NCI-H524 treated with DMSO at 0.1 percent for 48 hours (cell line): ENCODE measurements around the gene FNDC3B.
A peak's percentile ranks its signal among the peaks of the same experiment; 100 is the strongest.
"Not testable (repeated sequence)": the region's sequence is repeated elsewhere in the genome, so short reads cannot be mapped to it uniquely, and the experiment has no call there.

Experiments used
- DNase-seq: peaks from one replicate; lab custom pipeline; 2025; lab: John Stamatoyannopoulos, UW

The FNDC3B gene

GRCh38 chr3:172039436-172040077, at the start of gene FNDC3B:
Gene FNDC3B (plus strand): TSS chr3:172039578. CDS start chr3:172112480, 72,902 bp downstream.
- peak; percentile 88 for DNase-seq

GRCh38 chr3:171990239-171990638, 49.1 kb upstream of the FNDC3B start:
- DNase-seq = not testable (repeated sequence)

GRCh38 chr3:171991166-171991565, 48.2 kb upstream of the FNDC3B start:
- DNase-seq = no peak

GRCh38 chr3:171994646-171995428, 44.5 kb upstream of the FNDC3B start:
- no peak for DNase-seq

GRCh38 chr3:171995486-171995885, 43.9 kb upstream of the FNDC3B start:
- no peak for DNase-seq

GRCh38 chr3:171996178-171996817, 43.1 kb upstream of the FNDC3B start:
- DNase-seq = no peak

GRCh38 chr3:171998731-171999130, 40.6 kb upstream of the FNDC3B start:
- not testable (repeated sequence) for DNase-seq

GRCh38 chr3:172001616-172002015, 37.8 kb upstream of the FNDC3B start:
- DNase-seq = not testable (repeated sequence)

GRCh38 chr3:172002512-172003078, 36.8 kb upstream of the FNDC3B start:
- no peak for DNase-seq

- DNase-seq = no peak
Measured at GRCh38 chr3:172003146-172003545, 36.2 kb upstream of the FNDC3B start.

GRCh38 chr3:172007065-172007370, 32.4 kb upstream of the FNDC3B start:
- no peak for DNase-seq

- no peak for DNase-seq
Measured at GRCh38 chr3:172009803-172010202, 29.6 kb upstream of the FNDC3B start.

- no peak for DNase-seq
Measured at GRCh38 chr3:172012775-172013174, 26.6 kb upstream of the FNDC3B start.

GRCh38 chr3:172014145-172014544, 25.2 kb upstream of the FNDC3B start:
- no peak for DNase-seq

GRCh38 chr3:172018364-172018763, 21.0 kb upstream of the FNDC3B start:
- DNase-seq = no peak

- no peak for DNase-seq
Measured at GRCh38 chr3:172020763-172021162, 18.6 kb upstream of the FNDC3B start.

GRCh38 chr3:172021164-172021563, 18.2 kb upstream of the FNDC3B start:
- no peak for DNase-seq

- DNase-seq = no peak
Measured at GRCh38 chr3:172021859-172022258, 17.5 kb upstream of the FNDC3B start.

GRCh38 chr3:172023915-172024314, 15.5 kb upstream of the FNDC3B start:
- DNase-seq = no peak

- DNase-seq = no peak
Measured at GRCh38 chr3:172024679-172025078, 14.7 kb upstream of the FNDC3B start.

GRCh38 chr3:172029425-172030098, 9.8 kb upstream of the FNDC3B start:
- no peak for DNase-seq

- DNase-seq = no peak
Measured at GRCh38 chr3:172030181-172030580, 9.2 kb upstream of the FNDC3B start.
